Measurements from ENCODE around the gene FBXO41.

- TF ChIP-seq MAX (IDR thresholded peaks at IDR 0.05) (no peak), CTCF (IDR thresholded peaks at IDR 0.05; ENCODE audit: low read depth, low read length, missing input control) (no peak), EGR1 (IDR thresholded peaks at IDR 0.05; ENCODE audit: low read depth in 2 of 2) (no peak), JUND (IDR thresholded peaks at IDR 0.05) (no peak), GABPA (IDR thresholded peaks at IDR 0.05 in 1 of 2, conservative IDR thresholded peaks at IDR 0.05 in 1 of 2) (no peak), REST (IDR thresholded peaks at IDR 0.05) (no peak)
These were observed 15.2 kb downstream of the FBXO41 start for GRCh38 chr2:73268830-73269685.

All from liver (tissue), 3 donors.